SH-SY5Y (cell line): ENCODE data around the gene MCM9.

ENCODE experiments used
- GATA2 ChIP-seq: IDR thresholded peaks from 2 replicates; pipeline ENCODE4 v1.6.1; 2011; ENCODE audit warnings: mild to moderate bottlenecking, low read depth, low read length
- GATA3 ChIP-seq: IDR thresholded peaks from 2 replicates; pipeline ENCODE4 v1.6.1; 2011; ENCODE audit warnings: low read depth, mild to moderate bottlenecking, low read length, moderate library complexity

GRCh38 chr6:118984342-118984741 lies 49.4 kb upstream of the MCM9 start:
- TF ChIP-seq GATA3 (no peak), GATA2 (no peak)
